ENCODE results near the gene FTCDNL1. TPM values are rescaled to one million over a fixed set of nuclear protein-coding genes. Genes with fewer than 3 reads are reported as not detected.

FTCDNL1 gene
- total and polyA plus RNA-seq, 2 experiments from 2014 or later, result 1.9 to 3.2 TPM

- no peaks in the 10 kb centered on the region for H3K36me3 ChIP-seq
- TF ChIP-seq CTCF (IDR thresholded peaks at IDR 0.05; ENCODE audit: low read depth, low read length), result no peak
- H3K27ac ChIP-seq, result no peak overlapping the region
- DNase-seq (ENCODE audit: low read depth in 1 of 2, low spot score in 1 of 2), result no peak
- no peaks in the 10 kb centered on the region for H3K4me1 ChIP-seq (ENCODE audit: low read depth)
- no peak overlapping the region for H3K4me3 ChIP-seq
- H3K9me3 ChIP-seq (ENCODE audit: low read depth), result no peaks in the 10 kb centered on the region
- H3K27me3 ChIP-seq, result no peaks in the 10 kb centered on the region
Observed at GRCh38 chr2:199842631-199843395, 8.2 kb downstream of the FTCDNL1 start.

GRCh38 chr2:199841409-199841808, 9.6 kb downstream of the FTCDNL1 start:
- TF ChIP-seq CTCF (IDR thresholded peaks at IDR 0.05; ENCODE audit: low read depth, low read length), result no peak
- DNase-seq (ENCODE audit: low read depth in 1 of 2, low spot score in 1 of 2), result no peak
- no peak overlapping the region for H3K27ac ChIP-seq
- no peak overlapping the region for H3K4me3 ChIP-seq
- H3K36me3 ChIP-seq, result no peaks in the 10 kb centered on the region
- H3K4me1 ChIP-seq (ENCODE audit: low read depth), result no peaks in the 10 kb centered on the region
- no peaks in the 10 kb centered on the region for H3K27me3 ChIP-seq
- H3K9me3 ChIP-seq (ENCODE audit: low read depth), result no peaks in the 10 kb centered on the region

- no peak overlapping the region for H3K4me3 ChIP-seq
- DNase-seq (ENCODE audit: low read depth in 1 of 2, low spot score in 1 of 2), result no peak
- H3K27me3 ChIP-seq, result no peaks in the 10 kb centered on the region
- no peaks in the 10 kb centered on the region for H3K36me3 ChIP-seq
- no peaks in the 10 kb centered on the region for H3K9me3 ChIP-seq (ENCODE audit: low read depth)
- H3K4me1 ChIP-seq (ENCODE audit: low read depth), result no peaks in the 10 kb centered on the region
- TF ChIP-seq CTCF (IDR thresholded peaks at IDR 0.05; ENCODE audit: low read depth, low read length), result no peak
- no peak overlapping the region for H3K27ac ChIP-seq
Observed at GRCh38 chr2:199838399-199838798, 12.6 kb downstream of the FTCDNL1 start.

- Histone ChIP-seq H3K27ac (no peak overlapping the region), H3K27me3 (no peaks in the 10 kb centered on the region), H3K9me3 (ENCODE audit: low read depth) (no peaks in the 10 kb centered on the region), H3K4me3 (no peak overlapping the region), H3K36me3 (no peaks in the 10 kb centered on the region), H3K4me1 (ENCODE audit: low read depth) (no peaks in the 10 kb centered on the region)
- TF ChIP-seq CTCF (IDR thresholded peaks at IDR 0.05; ENCODE audit: low read depth, low read length), result no peak
- DNase-seq (ENCODE audit: low read depth in 1 of 2, low spot score in 1 of 2), result no peak
Observed at GRCh38 chr2:199836943-199837342, 14.0 kb downstream of the FTCDNL1 start.

GRCh38 chr2:199833525-199833924, 17.5 kb downstream of the FTCDNL1 start:
- H3K4me3 ChIP-seq, result no peak overlapping the region
- no peak for DNase-seq (ENCODE audit: low read depth in 1 of 2, low spot score in 1 of 2)
- no peak overlapping the region for H3K27ac ChIP-seq
- H3K4me1 ChIP-seq (ENCODE audit: low read depth), result no peaks in the 10 kb centered on the region
- no peaks in the 10 kb centered on the region for H3K27me3 ChIP-seq
- no peak for TF ChIP-seq CTCF (IDR thresholded peaks at IDR 0.05; ENCODE audit: low read depth, low read length)
- no peaks in the 10 kb centered on the region for H3K9me3 ChIP-seq (ENCODE audit: low read depth)
- no peaks in the 10 kb centered on the region for H3K36me3 ChIP-seq

Measured in cardiac muscle cell (in vitro differentiated cells and primary cell).